Measurements from ENCODE around the gene IGSF3.

IGSF3 gene

GRCh38 chr1:116686723-116687352, 19.3 kb upstream of the IGSF3 start:
- Histone ChIP-seq H3K14ac (ENCODE audit: low read length) (peak overlapping the region; percentile 56), H2BK12ac (ENCODE audit: low read length) (peak overlapping the region; percentile 86), H3K9ac (ENCODE audit: low read length) (no peak overlapping the region), H3K27ac (ENCODE audit: low read depth, low read length) (peak overlapping the region; percentile 70), H3K79me1 (ENCODE audit: low read length) (peaks cover 12% of the 10 kb centered on the region), H3K4me1 (ENCODE audit: control insufficient read depth in 1 of 2, insufficient read depth in 2 of 2, low read length in 2 of 2) (peaks cover 11 to 21% of the 10 kb centered on the region in 2 experiments), H3K27me3 (ENCODE audit: insufficient read depth, low read length) (no peaks in the 10 kb centered on the region), H3K4ac (ENCODE audit: low read depth, low read length) (peak overlapping the region; percentile 20), H2BK120ac (ENCODE audit: insufficient read depth, low read length, poor library complexity) (peak overlapping the region; percentile 85), H3K4me3 (ENCODE audit: low read depth, low read length) (no peak overlapping the region), H4K8ac (ENCODE audit: low read depth, low read length) (no peak overlapping the region), H2AFZ (ENCODE audit: insufficient read depth, low read length, poor library complexity) (no peak overlapping the region), H3K4me2 (ENCODE audit: low read length) (no peak overlapping the region), H4K91ac (ENCODE audit: low read depth, low read length) (peak overlapping the region; percentile 86), H3K36me3 (ENCODE audit: control insufficient read depth in 1 of 2, insufficient read depth in 2 of 2, low read length in 2 of 2) (no peaks in the 10 kb centered on the region), H4K12ac (ENCODE audit: low read depth, low read length) (no peak overlapping the region), H3K18ac (ENCODE audit: low read length) (no peak overlapping the region), H3K23ac (ENCODE audit: low read length) (no peak overlapping the region), H2AK5ac (ENCODE audit: low read length) (peak overlapping the region; percentile 97), H3K9me3 (ENCODE audit: insufficient read depth, low read depth, low read length) (no peaks in the 10 kb centered on the region), H2BK5ac (ENCODE audit: low read depth, low read length, poor library complexity) (peak overlapping the region; percentile 60), H3K79me2 (ENCODE audit: control insufficient read depth, insufficient read depth, low read length, poor library complexity) (no peaks in the 10 kb centered on the region)
- WGBS (ENCODE audit: extremely low coverage, insufficient coverage, insufficient read length), result no CpG with 5 or more reads among the region's 4 CpGs
- peak in 1 of 2 donors; percentile 40 for DNase-seq

GRCh38 chr1:116686175-116686574, 18.6 kb upstream of the IGSF3 start:
- Histone ChIP-seq H3K79me1 (ENCODE audit: low read length) (peaks cover 12% of the 10 kb centered on the region), H3K27me3 (ENCODE audit: insufficient read depth, low read length) (no peaks in the 10 kb centered on the region), H2BK5ac (ENCODE audit: low read depth, low read length, poor library complexity) (peak overlapping the region; percentile 71), H3K9ac (ENCODE audit: low read length) (no peak overlapping the region), H2BK120ac (ENCODE audit: insufficient read depth, low read length, poor library complexity) (peak overlapping the region; percentile 83), H3K27ac (ENCODE audit: low read depth, low read length) (peak overlapping the region; percentile 42), H4K8ac (ENCODE audit: low read depth, low read length) (peak overlapping the region; percentile 56), H3K9me3 (ENCODE audit: insufficient read depth, low read depth, low read length) (no peaks in the 10 kb centered on the region), H3K36me3 (ENCODE audit: control insufficient read depth in 1 of 2, insufficient read depth in 2 of 2, low read length in 2 of 2) (no peaks in the 10 kb centered on the region), H4K91ac (ENCODE audit: low read depth, low read length) (peak overlapping the region; percentile 90), H3K23ac (ENCODE audit: low read length) (no peak overlapping the region), H3K4ac (ENCODE audit: low read depth, low read length) (peak overlapping the region; percentile 67), H2BK12ac (ENCODE audit: low read length) (peak overlapping the region; percentile 86), H3K4me3 (ENCODE audit: low read depth, low read length) (no peak overlapping the region), H2AK5ac (ENCODE audit: low read length) (peak overlapping the region; percentile 97), H3K4me1 (ENCODE audit: control insufficient read depth in 1 of 2, insufficient read depth in 2 of 2, low read length in 2 of 2) (peaks cover 11 to 21% of the 10 kb centered on the region in 2 experiments), H2AFZ (ENCODE audit: insufficient read depth, low read length, poor library complexity) (no peak overlapping the region), H3K79me2 (ENCODE audit: control insufficient read depth, insufficient read depth, low read length, poor library complexity) (no peaks in the 10 kb centered on the region), H4K12ac (ENCODE audit: low read depth, low read length) (no peak overlapping the region), H3K4me2 (ENCODE audit: low read length) (no peak overlapping the region), H3K14ac (ENCODE audit: low read length) (peak overlapping the region; percentile 77), H3K18ac (ENCODE audit: low read length) (peak overlapping the region; percentile 41)
- no peak for DNase-seq
- no CpG with 5 or more reads among the region's 7 CpGs for WGBS (ENCODE audit: extremely low coverage, insufficient coverage, insufficient read length)

- Histone ChIP-seq H2BK5ac (ENCODE audit: low read depth, low read length, poor library complexity) (no peak overlapping the region), H3K27ac (ENCODE audit: low read depth, low read length) (no peak overlapping the region), H4K8ac (ENCODE audit: low read depth, low read length) (no peak overlapping the region), H3K36me3 (ENCODE audit: control insufficient read depth in 1 of 2, insufficient read depth in 2 of 2, low read length in 2 of 2) (no peaks in the 10 kb centered on the region), H3K4me1 (ENCODE audit: control insufficient read depth in 1 of 2, insufficient read depth in 2 of 2, low read length in 2 of 2) (peaks cover 8 to 21% of the 10 kb centered on the region in 2 experiments), H3K9ac (ENCODE audit: low read length) (no peak overlapping the region), H3K27me3 (ENCODE audit: insufficient read depth, low read length) (no peaks in the 10 kb centered on the region), H2AK5ac (ENCODE audit: low read length) (no peak overlapping the region), H3K23ac (ENCODE audit: low read length) (no peak overlapping the region), H2AFZ (ENCODE audit: insufficient read depth, low read length, poor library complexity) (no peak overlapping the region), H4K91ac (ENCODE audit: low read depth, low read length) (no peak overlapping the region), H3K18ac (ENCODE audit: low read length) (no peak overlapping the region), H3K9me3 (ENCODE audit: insufficient read depth, low read depth, low read length) (no peaks in the 10 kb centered on the region), H3K79me1 (ENCODE audit: low read length) (peaks cover 12% of the 10 kb centered on the region), H2BK120ac (ENCODE audit: insufficient read depth, low read length, poor library complexity) (no peak overlapping the region), H2BK12ac (ENCODE audit: low read length) (no peak overlapping the region), H4K12ac (ENCODE audit: low read depth, low read length) (no peak overlapping the region), H3K4ac (ENCODE audit: low read depth, low read length) (no peak overlapping the region), H3K4me2 (ENCODE audit: low read length) (no peak overlapping the region), H3K14ac (ENCODE audit: low read length) (no peak overlapping the region), H3K79me2 (ENCODE audit: control insufficient read depth, insufficient read depth, low read length, poor library complexity) (no peaks in the 10 kb centered on the region), H3K4me3 (ENCODE audit: low read depth, low read length) (no peak overlapping the region)
- DNase-seq, result no peak
- WGBS (ENCODE audit: extremely low coverage, insufficient coverage, insufficient read length), result no CpG with 5 or more reads among the region's 2 CpGs
Observed at GRCh38 chr1:116684575-116684974, 17.0 kb upstream of the IGSF3 start.

- Histone ChIP-seq H3K9ac (ENCODE audit: low read length) (no peak overlapping the region), H2BK5ac (ENCODE audit: low read depth, low read length, poor library complexity) (no peak overlapping the region), H3K36me3 (ENCODE audit: control insufficient read depth in 1 of 2, insufficient read depth in 2 of 2, low read length in 2 of 2) (no peaks in the 10 kb centered on the region), H3K14ac (ENCODE audit: low read length) (no peak overlapping the region), H2AFZ (ENCODE audit: insufficient read depth, low read length, poor library complexity) (peak overlapping the region; percentile 7), H3K27me3 (ENCODE audit: insufficient read depth, low read length) (no peaks in the 10 kb centered on the region), H4K12ac (ENCODE audit: low read depth, low read length) (no peak overlapping the region), H3K18ac (ENCODE audit: low read length) (no peak overlapping the region), H2BK12ac (ENCODE audit: low read length) (no peak overlapping the region), H3K23ac (ENCODE audit: low read length) (no peak overlapping the region), H3K79me2 (ENCODE audit: control insufficient read depth, insufficient read depth, low read length, poor library complexity) (no peaks in the 10 kb centered on the region), H3K27ac (ENCODE audit: low read depth, low read length) (peak overlapping the region; percentile 53), H3K9me3 (ENCODE audit: insufficient read depth, low read depth, low read length) (no peaks in the 10 kb centered on the region), H3K79me1 (ENCODE audit: low read length) (peaks cover 8% of the 10 kb centered on the region), H3K4me3 (ENCODE audit: low read depth, low read length) (no peak overlapping the region), H2AK5ac (ENCODE audit: low read length) (no peak overlapping the region), H4K8ac (ENCODE audit: low read depth, low read length) (no peak overlapping the region), H3K4me2 (ENCODE audit: low read length) (no peak overlapping the region), H4K91ac (ENCODE audit: low read depth, low read length) (no peak overlapping the region), H3K4ac (ENCODE audit: low read depth, low read length) (no peak overlapping the region), H2BK120ac (ENCODE audit: insufficient read depth, low read length, poor library complexity) (peak overlapping the region; percentile 40), H3K4me1 (ENCODE audit: control insufficient read depth in 1 of 2, insufficient read depth in 2 of 2, low read length in 2 of 2) (peaks cover 5 to 18% of the 10 kb centered on the region in 2 experiments)
- WGBS (ENCODE audit: extremely low coverage, insufficient coverage, insufficient read length), result 100% methylated on average over 2 of the region's 4 CpGs
- peak in 1 of 2 donors; percentile 72 for DNase-seq
Observed at GRCh38 chr1:116682641-116683221, 15.2 kb upstream of the IGSF3 start.

All from trophoblast cell (in vitro differentiated cells and primary cell).